DOHH2 (cell line): Measurements from ENCODE around the gene SMG6.

ENCODE experiments used
- EZH2phosphoT487 ChIP-seq: fragments of 200-600 bp; sonication (generic); IDR thresholded peaks from 2 replicates; pipeline ENCODE4 v1.6.1; 2017; ENCODE audit warnings: borderline replicate concordance, mild to moderate bottlenecking, antibody characterized with exemption, low read length, moderate library complexity, mixed read lengths
- TF ChIP-seq, protein P1 (sequence below): fragments of 200-600 bp; sonication (generic); IDR thresholded peaks from one replicate; pipeline ENCODE4 v1.5.1; 2014; ENCODE audit warnings: antibody characterized with exemption, mild to moderate bottlenecking, low read depth, low read length; ENCODE audit not compliant: poor library complexity, severe bottlenecking

DNA sequence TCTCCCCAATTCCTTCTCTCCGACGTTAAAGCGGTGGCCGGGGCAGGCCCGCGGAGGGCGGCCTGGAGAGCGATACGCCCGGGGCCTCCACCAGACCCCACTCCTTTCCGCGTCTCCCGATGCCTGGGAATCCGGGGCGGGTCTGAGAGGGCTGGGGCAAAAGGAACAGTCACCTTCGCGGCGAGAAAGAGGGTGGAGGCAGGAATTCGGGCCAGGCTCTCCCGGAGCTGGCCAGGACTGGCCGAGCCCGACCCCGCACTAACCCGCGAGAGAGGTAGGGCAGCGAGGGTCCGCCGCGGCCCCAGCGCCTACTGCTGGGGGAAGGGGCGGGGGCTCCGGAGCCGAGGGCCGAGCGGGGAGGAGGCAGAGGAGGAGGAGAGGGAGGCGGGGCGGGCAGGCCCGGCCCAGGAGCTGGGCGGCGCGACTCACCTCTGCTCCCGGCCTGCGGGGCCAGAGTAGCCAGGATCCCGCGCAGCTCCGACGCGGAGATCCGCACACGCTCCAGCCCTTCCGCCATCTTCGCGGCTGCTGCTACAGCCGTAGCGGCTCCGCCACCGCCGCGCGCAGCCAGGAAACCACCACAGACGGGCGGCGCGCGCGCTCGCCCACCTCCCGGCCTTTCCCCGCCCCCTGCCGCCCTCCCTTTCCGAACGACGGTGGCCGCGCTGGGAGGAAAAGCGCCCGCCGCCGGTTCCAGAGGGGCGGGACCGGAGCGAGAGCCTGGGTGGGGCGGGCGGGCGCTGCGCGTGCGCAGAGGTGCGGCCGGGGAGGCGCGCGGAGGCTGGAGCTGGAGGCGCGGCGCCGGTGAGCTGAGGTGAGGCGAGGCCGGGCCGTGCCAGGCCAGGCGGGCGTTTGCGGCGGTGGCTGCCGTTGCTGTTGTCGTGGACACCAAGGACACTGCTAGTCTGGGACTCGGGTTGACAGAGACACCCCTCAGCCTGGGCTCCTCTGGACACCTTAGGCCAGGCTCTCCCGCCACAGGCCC is at the start of gene SMG6, which contains the start of gene SRR:
- TF ChIP-seq, protein P1, sequence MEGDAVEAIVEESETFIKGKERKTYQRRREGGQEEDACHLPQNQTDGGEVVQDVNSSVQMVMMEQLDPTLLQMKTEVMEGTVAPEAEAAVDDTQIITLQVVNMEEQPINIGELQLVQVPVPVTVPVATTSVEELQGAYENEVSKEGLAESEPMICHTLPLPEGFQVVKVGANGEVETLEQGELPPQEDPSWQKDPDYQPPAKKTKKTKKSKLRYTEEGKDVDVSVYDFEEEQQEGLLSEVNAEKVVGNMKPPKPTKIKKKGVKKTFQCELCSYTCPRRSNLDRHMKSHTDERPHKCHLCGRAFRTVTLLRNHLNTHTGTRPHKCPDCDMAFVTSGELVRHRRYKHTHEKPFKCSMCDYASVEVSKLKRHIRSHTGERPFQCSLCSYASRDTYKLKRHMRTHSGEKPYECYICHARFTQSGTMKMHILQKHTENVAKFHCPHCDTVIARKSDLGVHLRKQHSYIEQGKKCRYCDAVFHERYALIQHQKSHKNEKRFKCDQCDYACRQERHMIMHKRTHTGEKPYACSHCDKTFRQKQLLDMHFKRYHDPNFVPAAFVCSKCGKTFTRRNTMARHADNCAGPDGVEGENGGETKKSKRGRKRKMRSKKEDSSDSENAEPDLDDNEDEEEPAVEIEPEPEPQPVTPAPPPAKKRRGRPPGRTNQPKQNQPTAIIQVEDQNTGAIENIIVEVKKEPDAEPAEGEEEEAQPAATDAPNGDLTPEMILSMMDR, result no peak
- no peak for TF ChIP-seq EZH2phosphoT487
